GM18907 (cell line): Measurements from ENCODE around the gene ARHGAP24.

Experiments used
- ATAC-seq: cut with Tn5 transposase; IDR thresholded peaks from one replicate; pipeline ENCODE4 v1.9.1; 2021; ENCODE audit warnings: mild to moderate bottlenecking, moderate library complexity; ENCODE audit not compliant: unreplicated experiment

The ARHGAP24 gene

DNA sequence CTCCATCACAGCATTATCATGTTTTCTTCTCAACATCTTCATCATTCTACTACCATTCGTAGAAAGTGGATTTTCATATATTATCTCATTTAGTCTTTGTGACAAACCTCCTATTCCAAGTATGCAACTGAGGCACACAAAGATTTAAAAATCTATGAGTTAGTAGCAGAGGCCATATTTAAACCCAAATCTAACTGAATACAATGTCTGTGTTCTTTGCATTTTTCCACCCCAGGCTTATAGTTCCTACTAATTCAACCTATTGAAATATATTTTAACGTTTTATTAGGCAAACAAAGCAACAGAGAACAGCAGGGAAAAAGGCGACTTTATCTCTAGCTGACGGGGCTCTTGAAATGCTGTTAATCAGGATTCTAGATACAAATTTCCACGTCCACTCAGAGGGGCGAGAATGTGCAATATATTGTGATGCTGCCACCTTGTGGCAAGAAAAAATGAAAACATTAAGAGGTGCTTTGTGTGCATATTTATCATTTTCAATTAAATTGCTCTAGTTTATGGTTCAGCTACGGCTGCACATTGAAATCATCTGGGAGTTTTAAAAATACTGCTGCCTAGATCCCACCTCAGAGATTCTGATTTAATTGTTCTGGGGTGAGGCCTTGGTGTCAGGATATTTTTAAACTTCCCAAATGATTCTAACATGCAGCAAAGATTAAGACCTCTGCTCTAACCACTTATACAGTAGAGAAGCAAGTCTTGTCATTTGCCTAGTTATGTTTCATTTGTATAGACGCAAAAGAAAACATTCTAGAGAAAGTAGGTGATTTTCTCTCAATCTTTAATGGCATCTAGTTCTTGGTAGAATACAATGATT, 569.0 kb downstream of the ARHGAP24 start:
- ATAC-seq = peak; percentile 74

DNA sequence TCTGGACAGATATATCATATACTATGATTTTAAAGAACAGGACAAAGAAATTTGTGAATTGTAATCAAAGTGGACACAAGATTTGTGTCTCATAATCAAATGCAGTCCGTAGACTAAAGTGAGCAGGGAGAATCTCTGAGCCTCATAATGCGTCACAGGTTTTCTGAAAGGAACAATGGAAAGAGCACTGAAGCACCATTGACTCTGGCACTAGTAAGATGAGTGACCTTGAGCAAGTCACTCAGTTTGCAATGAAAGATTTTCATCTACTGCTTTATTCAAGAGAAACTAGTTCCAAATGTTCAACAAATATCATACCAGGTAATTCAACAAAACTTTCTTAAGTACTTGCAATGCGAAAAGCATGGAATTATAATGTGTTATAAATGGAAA, 569.6 kb downstream of the ARHGAP24 start:
- no peak for ATAC-seq

DNA sequence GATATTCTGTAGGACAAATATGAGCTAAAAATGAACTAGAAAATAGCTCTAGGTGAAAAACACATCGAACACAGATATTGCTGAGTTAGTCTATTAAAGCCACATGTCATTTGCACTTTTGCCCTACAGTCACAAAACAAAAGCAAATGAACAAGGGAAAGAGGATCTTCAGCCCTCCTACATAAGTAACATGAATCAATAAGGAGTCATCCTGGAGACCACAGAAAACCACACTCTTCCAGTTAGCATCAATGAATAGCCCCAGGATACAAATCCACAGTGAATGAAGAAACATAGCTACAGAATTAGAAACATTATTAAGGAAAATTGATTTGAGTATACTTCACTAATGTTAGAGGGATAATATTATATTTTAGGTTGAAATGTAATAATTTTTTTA, 573.5 kb downstream of the ARHGAP24 start:
- no peak for ATAC-seq

DNA sequence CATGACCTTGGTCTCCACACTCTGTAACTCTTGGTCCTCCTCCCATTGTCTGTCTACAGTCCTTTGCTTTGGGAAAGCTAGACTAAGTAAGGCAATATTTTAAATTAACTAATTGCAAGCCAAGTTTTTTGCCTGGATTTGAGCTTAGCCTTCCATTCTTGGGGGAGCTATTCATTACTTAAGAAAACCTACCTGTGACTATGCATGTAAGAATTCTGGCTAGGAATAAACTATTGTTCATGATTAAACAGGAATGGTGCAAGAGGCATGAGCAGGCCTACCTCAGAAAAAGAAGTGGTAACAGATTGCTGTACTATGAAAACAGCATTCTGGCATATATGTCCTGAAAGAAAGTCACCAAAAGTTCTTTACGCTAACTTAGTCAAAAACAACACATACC, 575.5 kb downstream of the ARHGAP24 start:
- no peak for ATAC-seq
